Esophagus squamous epithelium (tissue), 5 donors: ENCODE measurements around the gene PKD2. TPM values are rescaled to one million over a fixed set of nuclear protein-coding genes. Genes with fewer than 3 reads are reported as not detected.
"Not testable (repeated sequence)": the region's sequence is repeated elsewhere in the genome, so short reads cannot be mapped to it uniquely, and the experiment has no call there.

ENCODE experiments used
- DNase-seq: peaks from one replicate; lab custom pipeline; 2025; lab: John Stamatoyannopoulos, UW
- H3K27ac ChIP-seq, 4 donors: fragments of 200-600 bp; sonication (generic); one replicate each; pipeline ENCODE4 v1.5.1; 2016 to 2019; ENCODE audit warnings: mild to moderate bottlenecking in 1 of 4
- H3K27me3 ChIP-seq, 4 donors: fragments of 200-600 bp; sonication (generic); 1 replicate in 3 of 4; 2 replicates in 1 of 4; pipeline versions ENCODE4 v1.5.1 to v1.6.0; 2017 to 2021; ENCODE audit warnings: antibody characterized with exemption in 1 of 4
- H3K36me3 ChIP-seq, 3 donors: fragments of 200-600 bp; sonication (generic); one replicate each; pipeline ENCODE4 v1.5.1; 2016 to 2019
- H3K4me1 ChIP-seq, 3 donors: fragments of 200-600 bp; sonication (generic); one replicate each; pipeline ENCODE4 v1.5.1; 2017 to 2019
- H3K4me3 ChIP-seq, 4 donors: fragments of 200-600 bp; sonication (generic); 1 replicate in 3 of 4; 2 replicates in 1 of 4; pipeline ENCODE4 v1.5.1; 2016 to 2019; ENCODE audit warnings: mild to moderate bottlenecking in 2 of 4, moderate library complexity in 1 of 4
- H3K9me3 ChIP-seq, 3 donors: fragments of 200-600 bp; sonication (generic); one replicate each; pipeline ENCODE4 v1.5.1; 2016 to 2019
- CTCF ChIP-seq, 6 experiments: fragments of 450-650 bp in 4 of 6; fragments of 200-600 bp in 2 of 6; sonication (generic) in 2 of 6; IDR thresholded peaks; one replicate each; pipeline ENCODE4 v1.5.1; 2016 to 2019; ENCODE audit warnings: antibody characterized with exemption in 6 of 6, mild to moderate bottlenecking in 4 of 6, moderate library complexity in 4 of 6
- POLR2A ChIP-seq, 4 donors: fragments of 450-650 bp; IDR thresholded peaks; one replicate each; pipeline ENCODE4 v1.6.1; 2017; ENCODE audit warnings: antibody characterized with exemption in 4 of 4, mild to moderate bottlenecking in 4 of 4, moderate library complexity in 3 of 4
- WGBS, 2 donors: methylation state at CpG; one replicate each; pipeline ENCODE4 v1.1.5; 2018; 5-methylcytosine and 5-hydroxymethylcytosine counted together
- intact Hi-C: fragments of 100-400 bp; cut with DNase I; formaldehyde crosslinking; loops from one replicate; pipeline ENCODE4 v1.15.0; 2022
- total RNA-seq, 4 donors: library from RNA; depleted of rRNA; stranded (reverse); fragments of >200 nt; gene quantifications; one replicate each; pipeline ENCODE4 v1.1.0, GENCODE V29; 2016
- donor health status: DM: yes; HTN: yes; CAD: no.

Gene PKD2
- total RNA-seq, 4 donors from 2014 or later, result 9.4 to 34.7 (median 13.9) TPM

- Histone ChIP-seq H3K4me3 (no peak overlapping the region), H3K4me1 (peaks cover 0 to 35% (median 11%) of the 10 kb centered on the region in 3 donors), H3K27ac (peak overlapping the region in 3 of 4 donors; percentile 11 to 62 (median 13)), H3K27me3 (no peaks in the 10 kb centered on the region), H3K9me3 (peaks cover 0 to 13% (median 11%) of the 10 kb centered on the region in 3 donors), H3K36me3 (peaks cover 0 to 48% (median 0%) of the 10 kb centered on the region in 3 donors)
- intact Hi-C loops, result no loop called here
- TF ChIP-seq POLR2A (IDR thresholded peaks at IDR 0.05) (no peak), CTCF (IDR thresholded peaks at IDR 0.05) (no peak)
- no peak for DNase-seq
These were observed 14.9 kb downstream of the PKD2 start for GRCh38 chr4:88022289-88022688.

GRCh38 chr4:88025868-88026661, 18.6 kb downstream of the PKD2 start:
- H3K4me1 ChIP-seq, result peaks cover 0 to 30% (median 0%) of the 10 kb centered on the region in 3 donors
- H3K9me3 ChIP-seq, result peaks cover 0 to 13% (median 11%) of the 10 kb centered on the region in 3 donors
- 97 to 99% methylated on average over 6 of the region's 6 CpGs for WGBS, 2 donors
- H3K4me3 ChIP-seq, H3K27ac ChIP-seq, intact Hi-C loops, H3K27me3 ChIP-seq, DNase-seq: not testable (repeated sequence)
- H3K36me3 ChIP-seq, result peaks cover 0 to 38% (median 0%) of the 10 kb centered on the region in 3 donors

GRCh38 chr4:88027611-88028608, 20.5 kb downstream of the PKD2 start:
- intact Hi-C loops, result no loop called here
- H3K4me1 ChIP-seq, result peaks cover 0 to 17% (median 0%) of the 10 kb centered on the region in 3 donors
- TF ChIP-seq POLR2A (IDR thresholded peaks at IDR 0.05), result no peak
- no peak for TF ChIP-seq CTCF (IDR thresholded peaks at IDR 0.05)
- H3K4me3 ChIP-seq, result no peak overlapping the region
- H3K9me3 ChIP-seq, result peaks cover 0 to 13% (median 11%) of the 10 kb centered on the region in 3 donors
- H3K27me3 ChIP-seq, result no peaks in the 10 kb centered on the region
- no peak for DNase-seq
- H3K27ac ChIP-seq, result peak overlapping the region in 3 of 4 donors; percentile 27 to 62 (median 53)
- peaks cover 0 to 34% (median 0%) of the 10 kb centered on the region in 3 donors for H3K36me3 ChIP-seq
- WGBS, 2 donors, result 43 to 45% methylated on average over 4 of the region's 4 CpGs

- Histone ChIP-seq H3K4me1 (peaks cover 0 to 17% (median 0%) of the 10 kb centered on the region in 3 donors), H3K4me3 (no peak overlapping the region), H3K9me3 (peaks cover 0 to 13% (median 11%) of the 10 kb centered on the region in 3 donors), H3K27me3 (no peaks in the 10 kb centered on the region), H3K27ac (peak overlapping the region in 3 of 4 donors; percentile 7 to 62 (median 9)), H3K36me3 (peaks cover 0 to 34% (median 0%) of the 10 kb centered on the region in 3 donors)
- DNase-seq, result no peak
- WGBS, 2 donors, result 74 to 82% methylated on average over 3 of the region's 3 CpGs
- TF ChIP-seq CTCF (IDR thresholded peaks at IDR 0.05) (no peak), POLR2A (IDR thresholded peaks at IDR 0.05) (no peak)
- intact Hi-C loops, result no loop called here
These were observed 21.5 kb downstream of the PKD2 start for GRCh38 chr4:88028946-88029345.

GRCh38 chr4:88029556-88029955, 22.1 kb downstream of the PKD2 start:
- H3K27me3 ChIP-seq, result no peaks in the 10 kb centered on the region
- peaks cover 0 to 17% (median 0%) of the 10 kb centered on the region in 3 donors for H3K4me1 ChIP-seq
- DNase-seq, result no peak
- peaks cover 0 to 34% (median 0%) of the 10 kb centered on the region in 3 donors for H3K36me3 ChIP-seq
- H3K9me3 ChIP-seq, result peaks cover 0 to 13% (median 11%) of the 10 kb centered on the region in 3 donors
- peak overlapping the region in 3 of 4 donors; percentile 7 to 9 (median 9) for H3K27ac ChIP-seq
- intact Hi-C loops, result no loop called here
- no peak overlapping the region for H3K4me3 ChIP-seq
- TF ChIP-seq CTCF (IDR thresholded peaks at IDR 0.05) (no peak), POLR2A (IDR thresholded peaks at IDR 0.05) (no peak)
- WGBS, 2 donors, result 73 to 81% methylated on average over 3 of the region's 3 CpGs
